ENCODE data around the gene SEL1L2. TPM values are rescaled to one million over a fixed set of nuclear protein-coding genes. Genes with fewer than 3 reads are reported as not detected.

SEL1L2 gene
- not detected in 2 replicates for total RNA-seq

- DNase-seq (ENCODE audit: low read depth): no peak
- no peak for TF ChIP-seq CTCF (conservative IDR thresholded peaks at IDR 0.05; ENCODE audit: low read depth, low read length)
- no peak within 1 kb of the TSS for H3K4me3 ChIP-seq (ENCODE audit: low read depth, low read length)
Observed at GRCh38 chr20:13990465-13990864, at the start of gene SEL1L2. Gene SEL1L2 (minus strand): TSS chr20:13990614. CDS start chr20:13990534, 80 bp downstream.

- H3K4me3 ChIP-seq (ENCODE audit: low read depth, low read length): no peak overlapping the region
- no peak for TF ChIP-seq CTCF (conservative IDR thresholded peaks at IDR 0.05; ENCODE audit: low read depth, low read length)
- no peak for DNase-seq (ENCODE audit: low read depth)
Observed at GRCh38 chr20:14036567-14036966, 46.2 kb upstream of the SEL1L2 start.

- H3K4me3 ChIP-seq (ENCODE audit: low read depth, low read length): no peak overlapping the region
- DNase-seq (ENCODE audit: low read depth): no peak
- TF ChIP-seq CTCF (conservative IDR thresholded peaks at IDR 0.05; ENCODE audit: low read depth, low read length): no peak
Observed at GRCh38 chr20:14033310-14033709, 42.9 kb upstream of the SEL1L2 start.

GRCh38 chr20:14030991-14031390 is 40.6 kb upstream of the SEL1L2 start:
- H3K4me3 ChIP-seq (ENCODE audit: low read depth, low read length): no peak overlapping the region
- no peak for DNase-seq (ENCODE audit: low read depth)
- no peak for TF ChIP-seq CTCF (conservative IDR thresholded peaks at IDR 0.05; ENCODE audit: low read depth, low read length)

GRCh38 chr20:14012671-14013070 is 22.3 kb upstream of the SEL1L2 start:
- no peak for TF ChIP-seq CTCF (conservative IDR thresholded peaks at IDR 0.05; ENCODE audit: low read depth, low read length)

GRCh38 chr20:14009208-14009607 is 18.8 kb upstream of the SEL1L2 start:
- no peak overlapping the region for H3K4me3 ChIP-seq (ENCODE audit: low read depth, low read length)
- TF ChIP-seq CTCF (conservative IDR thresholded peaks at IDR 0.05; ENCODE audit: low read depth, low read length): no peak
- no peak for DNase-seq (ENCODE audit: low read depth)

More at GRCh38 chr20:14012671-14013070, 22.3 kb upstream of the SEL1L2 start:
- no peak overlapping the region for H3K4me3 ChIP-seq (ENCODE audit: low read depth, low read length)
- DNase-seq (ENCODE audit: low read depth): no peak

- no peak overlapping the region for H3K4me3 ChIP-seq (ENCODE audit: low read depth, low read length)
- no peak for DNase-seq (ENCODE audit: low read depth)
- no peak for TF ChIP-seq CTCF (conservative IDR thresholded peaks at IDR 0.05; ENCODE audit: low read depth, low read length)
Observed at GRCh38 chr20:14005996-14006395, 15.6 kb upstream of the SEL1L2 start.
